Vagina (tissue), 2 donors: ENCODE data around the gene KCNK1. TPM values are rescaled to one million over a fixed set of nuclear protein-coding genes. Genes with fewer than 3 reads are reported as not detected.
A peak's percentile ranks its signal among the peaks of the same experiment; 100 is the strongest.
"Not testable (repeated sequence)": the region's sequence is repeated elsewhere in the genome, so short reads cannot be mapped to it uniquely, and the experiment has no call there.

Source experiments
- DNase-seq, 2 donors: peaks; one replicate each; pipeline ENCODE4 v3.0.0-alpha.2; 2017; ENCODE audit errors: extremely low spot score in 2 of 2
- H3K27ac ChIP-seq: fragments of 200-600 bp; sonication (generic); one replicate; pipeline ENCODE4 v1.5.1; 2019
- H3K27me3 ChIP-seq: fragments of 200-600 bp; sonication (generic); one replicate; pipeline ENCODE4 v1.5.1; 2019
- H3K36me3 ChIP-seq, 2 donors: fragments of 200-600 bp; sonication (generic); one replicate each; pipeline ENCODE4 v1.5.1; 2017 to 2019
- H3K4me1 ChIP-seq: fragments of 200-600 bp; sonication (generic); one replicate; pipeline ENCODE4 v1.5.1; 2019
- H3K4me3 ChIP-seq, 2 donors: fragments of 200-600 bp; sonication (generic); 1 replicate in 1 of 2; 2 replicates in 1 of 2; pipeline ENCODE4 v1.5.1; 2016 to 2019
- H3K9me3 ChIP-seq: fragments of 200-600 bp; sonication (generic); one replicate; pipeline ENCODE4 v1.5.1; 2019
- POLR2A ChIP-seq, 2 donors: fragments of 450-650 bp; IDR thresholded peaks; one replicate each; pipeline ENCODE4 v1.6.1; 2017; ENCODE audit warnings: antibody characterized with exemption in 2 of 2, mild to moderate bottlenecking in 2 of 2, moderate library complexity in 2 of 2
- POLR2AphosphoS5 ChIP-seq, 2 donors: sonication (generic); formaldehyde crosslinking; IDR thresholded peaks; one replicate each; pipeline ENCODE4 v1.9.0; 2017; ENCODE audit warnings: antibody characterized with exemption in 2 of 2, mild to moderate bottlenecking in 2 of 2, low read depth in 1 of 2; ENCODE audit not compliant: insufficient read depth in 1 of 2
- intact Hi-C: fragments of 100-400 bp; cut with DNase I; formaldehyde crosslinking; loops from one replicate; pipeline ENCODE4 v1.15.1; 2023
- total RNA-seq: library from RNA; depleted of rRNA; stranded (reverse); fragments of >200 nt; gene quantifications from one replicate; pipeline ENCODE4 v1.2.3, GENCODE V29; 2016
- TF ChIP-seq, protein P1 (sequence below), 3 experiments: fragments of 450-650 bp in 2 of 3; fragments of 200-600 bp in 1 of 3; sonication (generic) in 1 of 3; IDR thresholded peaks; one replicate each; pipeline ENCODE4 v1.5.1; 2017 to 2019; ENCODE audit warnings: antibody characterized with exemption in 3 of 3, mild to moderate bottlenecking in 2 of 3, moderate library complexity in 2 of 3

KCNK1 gene
- total RNA-seq, 1 donor from 2014 or later, result 11.3 TPM

DNA sequence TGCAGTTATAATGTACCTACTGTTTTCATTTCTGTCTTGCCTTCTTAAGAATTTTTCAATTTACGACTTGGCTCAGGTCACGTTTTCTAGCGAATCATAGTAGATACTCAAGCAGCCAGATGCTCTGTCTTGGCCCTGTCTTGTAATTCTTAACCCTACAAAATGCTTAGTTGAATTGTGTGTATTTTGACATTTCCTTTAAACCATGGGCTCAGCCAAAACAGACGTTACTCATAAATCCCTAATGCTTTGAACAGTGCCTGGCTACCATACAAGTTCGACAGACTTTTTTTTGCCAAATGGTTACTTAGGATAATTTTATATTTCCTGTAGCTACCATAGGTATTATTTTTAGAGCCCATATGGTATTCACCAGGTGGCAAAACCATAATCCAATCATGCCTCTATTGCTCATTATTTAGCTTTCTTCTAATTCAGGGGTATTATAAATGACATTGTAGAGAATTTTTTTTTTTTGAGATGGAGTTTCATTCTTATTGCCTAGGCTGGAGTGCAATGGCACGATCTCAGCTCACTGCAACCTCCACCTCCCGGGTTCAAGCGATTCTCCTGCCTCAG lies 54.3 kb downstream of the KCNK1 start:
- intact Hi-C loops, result no loop called here
- Histone ChIP-seq H3K4me3 (no peak overlapping the region), H3K4me1 (peaks cover 18% of the 10 kb centered on the region), H3K27ac (peak overlapping the region; percentile 48), H3K36me3 (no peaks in the 10 kb centered on the region), H3K9me3 (no peaks in the 10 kb centered on the region), H3K27me3 (no peaks in the 10 kb centered on the region)
- TF ChIP-seq POLR2A (IDR thresholded peaks at IDR 0.05) (no peak), POLR2AphosphoS5 (IDR thresholded peaks at IDR 0.05; ENCODE audit: insufficient read depth in 1 of 2, low read depth in 1 of 2) (no peak)
- TF ChIP-seq, protein P1, sequence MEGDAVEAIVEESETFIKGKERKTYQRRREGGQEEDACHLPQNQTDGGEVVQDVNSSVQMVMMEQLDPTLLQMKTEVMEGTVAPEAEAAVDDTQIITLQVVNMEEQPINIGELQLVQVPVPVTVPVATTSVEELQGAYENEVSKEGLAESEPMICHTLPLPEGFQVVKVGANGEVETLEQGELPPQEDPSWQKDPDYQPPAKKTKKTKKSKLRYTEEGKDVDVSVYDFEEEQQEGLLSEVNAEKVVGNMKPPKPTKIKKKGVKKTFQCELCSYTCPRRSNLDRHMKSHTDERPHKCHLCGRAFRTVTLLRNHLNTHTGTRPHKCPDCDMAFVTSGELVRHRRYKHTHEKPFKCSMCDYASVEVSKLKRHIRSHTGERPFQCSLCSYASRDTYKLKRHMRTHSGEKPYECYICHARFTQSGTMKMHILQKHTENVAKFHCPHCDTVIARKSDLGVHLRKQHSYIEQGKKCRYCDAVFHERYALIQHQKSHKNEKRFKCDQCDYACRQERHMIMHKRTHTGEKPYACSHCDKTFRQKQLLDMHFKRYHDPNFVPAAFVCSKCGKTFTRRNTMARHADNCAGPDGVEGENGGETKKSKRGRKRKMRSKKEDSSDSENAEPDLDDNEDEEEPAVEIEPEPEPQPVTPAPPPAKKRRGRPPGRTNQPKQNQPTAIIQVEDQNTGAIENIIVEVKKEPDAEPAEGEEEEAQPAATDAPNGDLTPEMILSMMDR (IDR thresholded peaks at IDR 0.05), result no peak
- DNase-seq, result no peak

DNA sequence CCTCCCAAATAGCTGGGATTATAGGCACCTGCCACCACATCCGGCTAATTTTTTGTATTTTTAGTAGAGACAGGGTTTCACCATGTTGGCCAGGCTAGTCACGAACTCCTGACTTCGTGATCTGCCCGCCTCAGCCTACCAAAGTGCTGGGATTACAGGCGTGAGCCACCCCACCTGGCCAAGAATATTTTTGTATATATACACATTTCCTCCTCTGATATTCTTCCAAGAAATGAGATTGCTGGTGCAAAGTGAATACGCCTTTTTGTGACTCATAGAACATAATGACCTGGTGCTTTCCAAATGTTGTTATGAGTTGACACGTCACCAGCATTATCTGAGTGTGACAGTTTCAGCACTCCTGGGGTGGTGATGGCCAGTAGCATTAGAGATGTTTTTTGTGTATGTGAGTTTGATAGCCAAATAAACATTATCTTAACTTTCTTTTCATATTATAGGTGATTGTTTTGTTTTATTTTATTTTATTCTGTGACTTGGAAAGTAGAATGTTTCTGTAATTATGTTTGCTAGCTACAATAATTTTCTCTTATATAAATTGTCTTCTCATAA lies 54.9 kb downstream of the KCNK1 start:
- H3K27me3 ChIP-seq, result no peaks in the 10 kb centered on the region
- H3K27ac ChIP-seq, result peak overlapping the region; percentile 48

DNA sequence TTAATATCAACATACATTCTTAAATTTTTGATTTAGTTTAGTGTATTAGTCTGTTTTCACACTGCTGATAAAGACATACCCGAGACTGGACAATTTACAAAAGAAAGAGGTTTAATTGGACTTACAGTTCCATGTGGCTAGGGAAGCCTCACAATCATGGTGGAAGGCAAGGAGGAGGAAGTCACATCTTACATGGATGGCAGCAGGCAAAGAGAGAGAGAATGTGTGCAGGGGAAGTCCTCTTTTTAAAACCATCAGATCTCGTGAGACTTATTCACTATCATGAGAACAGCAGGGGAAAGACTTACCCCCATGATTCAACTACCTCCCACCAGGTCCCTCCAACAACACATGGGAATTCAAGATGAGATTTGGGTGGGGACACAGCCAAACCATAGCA lies 56.5 kb downstream of the KCNK1 start:
- H3K9me3 ChIP-seq, H3K27me3 ChIP-seq, DNase-seq, H3K36me3 ChIP-seq, H3K27ac ChIP-seq, H3K4me3 ChIP-seq, intact Hi-C loops: not testable (repeated sequence)
- H3K4me1 ChIP-seq, result peaks cover 18% of the 10 kb centered on the region

More for the DNA sequence above, 54.9 kb downstream of the KCNK1 start:
- no peak for DNase-seq
- intact Hi-C loops, result no loop called here
- no peak overlapping the region for H3K4me3 ChIP-seq
- H3K36me3 ChIP-seq, result no peaks in the 10 kb centered on the region
- TF ChIP-seq, protein P1 (IDR thresholded peaks at IDR 0.05), result no peak
- TF ChIP-seq POLR2A (IDR thresholded peaks at IDR 0.05), result no peak
- peak in 1 of 2 donors; percentile 79 for TF ChIP-seq POLR2AphosphoS5 (IDR thresholded peaks at IDR 0.05; ENCODE audit: insufficient read depth in 1 of 2, low read depth in 1 of 2)
- H3K9me3 ChIP-seq, result no peaks in the 10 kb centered on the region
- H3K4me1 ChIP-seq, result peaks cover 18% of the 10 kb centered on the region

DNA sequence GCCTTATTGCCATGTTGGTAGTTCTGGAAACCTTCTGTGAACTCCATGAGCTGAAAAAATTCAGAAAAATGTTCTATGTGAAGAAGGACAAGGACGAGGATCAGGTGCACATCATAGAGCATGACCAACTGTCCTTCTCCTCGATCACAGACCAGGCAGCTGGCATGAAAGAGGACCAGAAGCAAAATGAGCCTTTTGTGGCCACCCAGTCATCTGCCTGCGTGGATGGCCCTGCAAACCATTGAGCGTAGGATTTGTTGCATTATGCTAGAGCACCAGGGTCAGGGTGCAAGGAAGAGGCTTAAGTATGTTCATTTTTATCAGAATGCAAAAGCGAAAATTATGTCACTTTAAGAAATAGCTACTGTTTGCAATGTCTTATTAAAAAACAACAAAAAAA lies 57.4 kb downstream of the KCNK1 start:
- H3K9me3 ChIP-seq, result no peaks in the 10 kb centered on the region
- no peak overlapping the region for H3K4me3 ChIP-seq
- H3K36me3 ChIP-seq, result no peaks in the 10 kb centered on the region
- intact Hi-C loops, result no loop called here
- no peak overlapping the region for H3K27ac ChIP-seq
- TF ChIP-seq, protein P1 (IDR thresholded peaks at IDR 0.05), result no peak
- TF ChIP-seq POLR2A (IDR thresholded peaks at IDR 0.05) (no peak), POLR2AphosphoS5 (IDR thresholded peaks at IDR 0.05; ENCODE audit: insufficient read depth in 1 of 2, low read depth in 1 of 2) (no peak)
- peaks cover 18% of the 10 kb centered on the region for H3K4me1 ChIP-seq
- DNase-seq, result no peak
- no peaks in the 10 kb centered on the region for H3K27me3 ChIP-seq

DNA sequence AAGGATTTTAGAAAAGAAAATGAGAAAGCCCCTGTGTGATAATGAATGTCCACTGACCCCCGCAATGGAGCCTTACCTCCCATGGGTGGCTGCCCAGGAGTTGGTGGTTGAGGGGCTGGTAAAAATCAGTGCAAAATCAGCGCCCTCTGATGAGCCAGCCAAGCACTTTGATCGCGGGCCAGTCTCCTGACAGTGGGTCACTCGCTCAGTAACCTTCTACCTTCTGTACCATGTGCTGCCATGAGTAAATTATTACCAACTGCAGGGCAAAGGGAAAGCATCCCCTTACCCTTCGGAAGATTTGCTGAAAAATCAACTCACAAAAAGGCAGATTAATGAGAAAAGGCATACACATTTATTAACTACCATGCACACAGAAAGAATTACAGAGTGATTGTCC lies 58.8 kb downstream of the KCNK1 start:
- intact Hi-C loops, result no loop called here

More for the DNA sequence above, 58.8 kb downstream of the KCNK1 start:
- TF ChIP-seq, protein P1 (IDR thresholded peaks at IDR 0.05), result no peak
- no peak for TF ChIP-seq POLR2A (IDR thresholded peaks at IDR 0.05)
- DNase-seq, result no peak
- Histone ChIP-seq H3K36me3 (no peaks in the 10 kb centered on the region), H3K4me3 (no peak overlapping the region), H3K9me3 (no peaks in the 10 kb centered on the region), H3K27me3 (no peaks in the 10 kb centered on the region), H3K4me1 (peaks cover 18% of the 10 kb centered on the region), H3K27ac (no peak overlapping the region)
